ENCODE results near the gene IMMP2L. TPM values are rescaled to one million over a fixed set of nuclear protein-coding genes. Genes with fewer than 3 reads are reported as not detected.
"Not testable (repeated sequence)": the region's sequence is repeated elsewhere in the genome, so short reads cannot be mapped to it uniquely, and the experiment has no call there.

The IMMP2L gene
- total and polyA plus RNA-seq, 2 of the 8 experiments (the other 6 are each of a cell fraction or from before 2014, with no cell fraction given): 2.3 to 10.1 TPM

GRCh38 chr7:110936665-110937064 is 625.6 kb downstream of the IMMP2L start:
- H2AK5ac ChIP-seq (ENCODE audit: low read depth, low read length); H3K4me3 ChIP-seq (ENCODE audit: extremely low read depth in 1 of 4, insufficient read depth in 2 of 4, low read depth in 3 of 4, low read length in 4 of 4); H2BK5ac ChIP-seq (ENCODE audit: low read depth, low read length); H3K14ac ChIP-seq (ENCODE audit: insufficient read length); H3K56ac ChIP-seq (replicated peaks; ENCODE audit: insufficient read length, low read depth, low read length); H2BK15ac ChIP-seq (ENCODE audit: low read length); H3K4me1 ChIP-seq (replicated peaks in 1 of 4; ENCODE audit: control insufficient read depth in 3 of 4, insufficient read depth in 4 of 4, low read length in 3 of 4); CTCF ChIA-PET (ENCODE audit: partially characterized antibody); H2AFZ ChIP-seq (ENCODE audit: low read length); H3K23me2 ChIP-seq (ENCODE audit: low read depth, low read length); H2BK120ac ChIP-seq (replicated peaks; ENCODE audit: low read depth, low read length); H3K36me3 ChIP-seq (ENCODE audit: control insufficient read depth in 2 of 4, insufficient read depth in 4 of 4, low read length in 3 of 4); H3K9me3 ChIP-seq (ENCODE audit: insufficient read depth in 2 of 2, low read depth in 1 of 2, low read length in 1 of 2); H3K79me1 ChIP-seq (ENCODE audit: low read depth, low read length); H2BK12ac ChIP-seq (ENCODE audit: low read depth, low read length); H3K9ac ChIP-seq (replicated peaks in 1 of 4; ENCODE audit: extremely low read depth in 1 of 4, low read depth in 3 of 4, low read length in 3 of 4); DNase-seq (ENCODE audit: low read depth in 1 of 2, low spot score in 2 of 2); H3K27ac ChIP-seq (ENCODE audit: low read depth, low read length); H3K4ac ChIP-seq (replicated peaks; ENCODE audit: insufficient read length, low read depth, low read length); H3K23ac ChIP-seq (ENCODE audit: insufficient read length); H3K27me3 ChIP-seq (replicated peaks in 1 of 4; ENCODE audit: control insufficient read depth in 3 of 4, extremely low read depth in 1 of 4, insufficient read depth in 3 of 4, low read length in 3 of 4); H4K8ac ChIP-seq (ENCODE audit: extremely low read depth, insufficient read depth, low read length); H4K91ac ChIP-seq (replicated peaks; ENCODE audit: insufficient read length, low read length); H2BK20ac ChIP-seq (ENCODE audit: low read length); H4K20me1 ChIP-seq (replicated peaks in 1 of 2; ENCODE audit: control insufficient read depth in 1 of 2, insufficient read depth in 2 of 2, low read length in 2 of 2); FAIRE-seq; H3K4me2 ChIP-seq (ENCODE audit: insufficient read depth in 1 of 2, low read depth in 2 of 2, low read length in 2 of 2); H3K79me2 ChIP-seq (ENCODE audit: control insufficient read depth in 1 of 2, insufficient read depth in 2 of 2, low read length in 2 of 2); H4K5ac ChIP-seq (ENCODE audit: insufficient read length, low read depth, low read length); POLR2A ChIA-PET (ENCODE audit: partially characterized antibody); H3K18ac ChIP-seq (ENCODE audit: extremely low read depth, low read length): not testable (repeated sequence)
- WGBS, 2 experiments (ENCODE audit: extremely low coverage in 1 of 2, insufficient coverage in 1 of 2, insufficient read length in 1 of 2, insufficient replicate concordance in 2 of 2, low coverage in 1 of 2, low lambda C conversion rate in 2 of 2, missing lambda C conversion rate in 1 of 2): 100% methylated on average over 2 of the region's 2 CpGs; no CpG with 5 or more reads in 1 of the 2 experiments

Measured in H1 (cell line).